Measurements from ENCODE around the gene SRRD.
A peak's percentile ranks its signal among the peaks of the same experiment; 100 is the strongest.

SRRD gene

DNA sequence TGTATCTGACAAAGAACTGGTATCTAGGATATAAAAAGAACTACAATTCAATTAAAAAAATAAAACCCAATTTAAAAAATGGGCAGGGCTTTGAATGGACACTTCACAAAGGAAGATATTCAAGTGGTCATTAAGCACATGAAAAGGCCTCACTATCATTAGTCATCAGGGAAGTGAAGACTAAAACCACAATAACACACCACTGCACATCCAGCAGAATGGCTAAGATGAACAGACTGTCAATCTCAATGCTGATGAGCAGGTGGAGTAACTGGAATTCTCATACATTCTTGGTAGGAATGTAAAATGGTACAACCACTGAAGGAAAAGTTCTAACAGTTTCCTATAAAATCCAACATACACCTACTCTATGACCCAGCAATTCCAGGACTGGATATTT is 9.0 kb upstream of the SRRD start:
- no peaks in the 10 kb centered on the region for H3K9me3 ChIP-seq (ENCODE audit: control insufficient read depth in 2 of 2, low read length in 2 of 2)
- no peak overlapping the region for H3K27ac ChIP-seq (ENCODE audit: low read length)
- H3K9ac ChIP-seq (ENCODE audit: low read length in 2 of 2) = no peak overlapping the region
- no peak overlapping the region for H3K4me3 ChIP-seq (ENCODE audit: low read length in 2 of 2)
- H3K4me1 ChIP-seq (ENCODE audit: control insufficient read depth, insufficient read depth, low read length) = peaks cover 3% of the 10 kb centered on the region
- peaks cover 41 to 55% of the 10 kb centered on the region in 2 donors for H3K36me3 ChIP-seq (ENCODE audit: control insufficient read depth in 2 of 2, insufficient read depth in 2 of 2, low read length in 2 of 2)
- H3K27me3 ChIP-seq (ENCODE audit: control insufficient read depth in 1 of 2, insufficient read depth in 2 of 2, low read length in 2 of 2) = no peaks in the 10 kb centered on the region

DNA sequence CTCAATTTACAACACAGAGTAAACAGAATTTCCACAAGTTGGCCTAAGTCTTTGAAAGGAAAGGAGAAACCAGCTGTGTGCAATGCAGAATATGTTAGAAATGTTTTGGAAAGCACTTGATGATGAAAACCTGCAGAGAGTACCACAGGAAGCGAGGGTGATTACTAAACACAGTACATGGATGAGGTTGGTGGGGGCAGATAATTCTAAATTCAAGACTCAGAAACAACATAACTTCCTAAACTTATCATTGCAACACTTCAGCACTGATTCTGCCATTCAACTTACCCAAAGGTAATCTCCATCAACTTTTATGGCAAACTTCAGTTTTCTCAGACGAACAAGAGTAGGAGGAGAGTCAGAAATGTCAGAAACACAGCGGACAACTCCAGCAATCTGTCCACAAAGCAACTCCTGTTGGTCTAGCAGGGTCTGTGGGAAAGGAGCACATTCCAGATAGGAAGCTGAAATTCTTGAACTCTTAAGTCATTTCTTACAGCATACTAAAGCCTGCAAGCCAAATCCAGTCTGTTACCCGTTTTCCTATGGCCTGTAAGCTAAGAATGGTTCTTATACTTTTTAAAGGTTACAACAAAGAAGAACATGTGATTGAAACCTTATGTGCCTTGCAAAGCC is 6.9 kb upstream of the SRRD start:
- no peaks in the 10 kb centered on the region for H3K9me3 ChIP-seq (ENCODE audit: control insufficient read depth in 2 of 2, low read length in 2 of 2)
- H3K27ac ChIP-seq (ENCODE audit: low read length) = no peak overlapping the region
- no peaks in the 10 kb centered on the region for H3K27me3 ChIP-seq (ENCODE audit: control insufficient read depth in 1 of 2, insufficient read depth in 2 of 2, low read length in 2 of 2)
- no peak overlapping the region for H3K9ac ChIP-seq (ENCODE audit: low read length in 2 of 2)
- H3K4me3 ChIP-seq (ENCODE audit: low read length in 2 of 2) = no peak overlapping the region
- H3K4me1 ChIP-seq (ENCODE audit: control insufficient read depth, insufficient read depth, low read length) = peaks cover 13% of the 10 kb centered on the region
- H3K36me3 ChIP-seq (ENCODE audit: control insufficient read depth in 2 of 2, insufficient read depth in 2 of 2, low read length in 2 of 2) = peaks cover 31 to 41% of the 10 kb centered on the region in 2 donors

DNA sequence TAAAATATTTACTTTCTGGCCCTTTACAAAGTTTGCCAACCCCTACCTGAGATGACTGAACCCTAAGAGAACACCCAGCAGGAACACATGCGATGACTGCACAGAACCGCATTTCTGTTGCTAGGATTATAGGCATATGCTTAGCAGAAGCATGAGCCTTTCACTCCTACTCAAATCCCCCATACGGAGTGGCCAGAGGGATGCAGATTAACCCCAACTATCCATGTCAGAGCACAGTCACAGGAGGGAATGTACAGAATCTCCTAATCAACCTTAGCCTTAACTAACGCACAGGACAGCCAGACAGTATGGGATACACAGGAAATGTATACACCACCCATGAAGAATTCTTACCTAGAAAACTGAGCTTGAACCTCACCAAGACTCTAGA is 6.3 kb upstream of the SRRD start:
- Histone ChIP-seq H3K9me3 (ENCODE audit: control insufficient read depth in 2 of 2, low read length in 2 of 2) (no peaks in the 10 kb centered on the region), H3K27me3 (ENCODE audit: control insufficient read depth in 1 of 2, insufficient read depth in 2 of 2, low read length in 2 of 2) (no peaks in the 10 kb centered on the region), H3K27ac (ENCODE audit: low read length) (no peak overlapping the region), H3K36me3 (ENCODE audit: control insufficient read depth in 2 of 2, insufficient read depth in 2 of 2, low read length in 2 of 2) (peaks cover 26 to 37% of the 10 kb centered on the region in 2 donors), H3K9ac (ENCODE audit: low read length in 2 of 2) (no peak overlapping the region), H3K4me1 (ENCODE audit: control insufficient read depth, insufficient read depth, low read length) (peaks cover 13% of the 10 kb centered on the region), H3K4me3 (ENCODE audit: low read length in 2 of 2) (no peak overlapping the region)

DNA sequence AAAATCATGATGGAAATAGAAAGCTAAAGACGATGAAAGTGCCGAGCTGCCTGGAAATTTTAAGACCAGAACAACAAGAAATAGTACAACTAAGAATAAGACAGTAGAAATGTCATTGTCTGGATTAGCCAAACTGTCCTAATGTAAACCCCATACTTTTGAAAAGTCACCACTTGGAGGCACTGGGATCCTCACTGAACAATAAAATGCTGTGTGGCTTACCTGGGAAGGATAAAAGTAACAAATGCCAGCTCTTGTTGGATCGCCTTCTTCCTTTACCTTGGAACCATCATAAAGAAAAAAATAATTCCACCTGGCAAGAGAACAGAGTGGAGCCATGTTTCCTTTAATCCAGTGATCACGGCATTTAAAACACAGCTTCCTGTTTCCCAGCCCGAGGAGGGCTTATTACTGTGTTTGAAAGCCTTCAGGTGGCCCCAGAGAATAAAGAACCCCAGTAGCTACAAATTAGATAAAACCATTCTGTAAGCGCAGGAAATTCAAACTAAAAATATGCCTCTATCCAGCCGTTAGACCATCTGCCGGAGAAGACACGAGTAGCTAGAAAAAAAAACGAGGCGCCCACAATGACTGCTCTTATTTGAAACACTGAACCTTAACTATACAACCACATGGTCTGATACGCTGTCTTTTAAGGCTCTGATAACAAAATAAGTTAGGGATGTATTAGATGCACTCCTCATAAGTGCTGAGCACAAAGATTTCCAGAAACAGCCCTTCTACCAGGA is 4.5 kb upstream of the SRRD start:
- Histone ChIP-seq H3K27ac (ENCODE audit: low read length) (no peak overlapping the region), H3K4me3 (ENCODE audit: low read length in 2 of 2) (no peak overlapping the region), H3K27me3 (ENCODE audit: control insufficient read depth in 1 of 2, insufficient read depth in 2 of 2, low read length in 2 of 2) (no peaks in the 10 kb centered on the region), H3K9me3 (ENCODE audit: control insufficient read depth in 2 of 2, low read length in 2 of 2) (no peaks in the 10 kb centered on the region), H3K4me1 (ENCODE audit: control insufficient read depth, insufficient read depth, low read length) (peaks cover 22% of the 10 kb centered on the region), H3K9ac (ENCODE audit: low read length in 2 of 2) (no peak overlapping the region), H3K36me3 (ENCODE audit: control insufficient read depth in 2 of 2, insufficient read depth in 2 of 2, low read length in 2 of 2) (peaks cover 17 to 28% of the 10 kb centered on the region in 2 donors)

DNA sequence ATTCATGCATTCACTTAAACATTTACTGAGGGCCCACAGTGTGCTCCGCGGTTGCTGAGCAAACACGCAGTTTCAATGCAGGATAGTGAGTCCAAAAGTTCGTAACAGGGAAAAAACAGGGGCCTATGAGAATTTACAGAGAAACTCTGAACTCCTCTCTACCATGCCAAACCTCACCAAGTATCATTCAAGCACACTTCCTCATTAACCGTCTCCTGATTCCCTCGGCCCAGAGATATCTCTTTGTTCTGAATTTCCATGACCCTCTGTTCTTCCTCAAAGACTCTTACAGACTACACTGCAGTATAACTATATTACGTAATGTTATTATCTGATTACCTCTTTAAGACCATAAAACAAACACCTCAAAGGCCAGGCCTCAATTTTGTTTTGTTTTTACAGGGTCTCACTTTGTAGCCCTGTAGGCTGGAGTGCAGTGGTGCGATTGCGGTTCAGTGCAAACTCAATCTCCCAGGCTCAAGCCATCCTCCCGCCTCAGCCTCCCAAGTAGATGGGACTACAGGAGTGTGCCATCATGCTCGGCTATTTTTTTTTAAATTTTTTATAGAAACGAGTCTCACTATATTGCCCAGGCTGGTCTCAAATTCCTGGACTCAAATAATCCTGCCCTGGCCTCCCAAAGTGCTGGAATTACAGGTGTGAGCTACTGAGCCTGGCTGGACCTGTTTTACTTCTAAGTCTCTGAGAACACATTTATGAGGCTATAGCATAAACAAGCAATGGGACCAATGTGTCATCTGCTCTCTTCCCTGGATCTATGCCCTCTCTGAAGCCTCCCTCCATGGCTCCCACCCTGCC is 3.7 kb upstream of the SRRD start:
- H3K27me3 ChIP-seq (ENCODE audit: control insufficient read depth in 1 of 2, insufficient read depth in 2 of 2, low read length in 2 of 2) = no peaks in the 10 kb centered on the region
- peaks cover 29% of the 10 kb centered on the region for H3K4me1 ChIP-seq (ENCODE audit: control insufficient read depth, insufficient read depth, low read length)
- no peaks in the 10 kb centered on the region for H3K9me3 ChIP-seq (ENCODE audit: control insufficient read depth in 2 of 2, low read length in 2 of 2)
- peak overlapping the region in 1 of 2 donors; percentile 29 for H3K4me3 ChIP-seq (ENCODE audit: low read length in 2 of 2)
- peaks cover 12 to 24% of the 10 kb centered on the region in 2 donors for H3K36me3 ChIP-seq (ENCODE audit: control insufficient read depth in 2 of 2, insufficient read depth in 2 of 2, low read length in 2 of 2)
- H3K9ac ChIP-seq (ENCODE audit: low read length in 2 of 2) = no peak overlapping the region
- no peak overlapping the region for H3K27ac ChIP-seq (ENCODE audit: low read length)

DNA sequence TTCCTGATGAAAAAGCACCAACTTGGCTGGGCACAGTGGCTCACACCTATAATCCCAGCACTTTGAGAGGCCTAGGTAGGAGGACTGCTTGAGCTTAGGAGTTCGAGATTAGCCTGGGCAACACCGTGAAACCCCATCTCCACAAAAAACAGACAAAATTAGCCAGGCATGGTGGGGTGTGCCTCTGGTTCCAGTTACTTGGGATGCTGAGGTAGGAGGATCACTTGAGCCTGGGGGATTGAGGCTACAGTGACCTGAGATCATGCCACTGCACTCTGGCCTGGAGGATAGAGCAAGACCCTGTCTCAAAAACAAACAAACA is 3.1 kb upstream of the SRRD start:
- H3K36me3 ChIP-seq (ENCODE audit: control insufficient read depth in 2 of 2, insufficient read depth in 2 of 2, low read length in 2 of 2) = peaks cover 12 to 24% of the 10 kb centered on the region in 2 donors
- H3K27me3 ChIP-seq (ENCODE audit: control insufficient read depth in 1 of 2, insufficient read depth in 2 of 2, low read length in 2 of 2) = no peaks in the 10 kb centered on the region
- no peak overlapping the region for H3K9ac ChIP-seq (ENCODE audit: low read length in 2 of 2)
- peaks cover 33% of the 10 kb centered on the region for H3K4me1 ChIP-seq (ENCODE audit: control insufficient read depth, insufficient read depth, low read length)
- no peak overlapping the region for H3K27ac ChIP-seq (ENCODE audit: low read length)
- H3K9me3 ChIP-seq (ENCODE audit: control insufficient read depth in 2 of 2, low read length in 2 of 2) = no peaks in the 10 kb centered on the region
- peak overlapping the region in 1 of 2 donors; percentile 29 for H3K4me3 ChIP-seq (ENCODE audit: low read length in 2 of 2)

DNA sequence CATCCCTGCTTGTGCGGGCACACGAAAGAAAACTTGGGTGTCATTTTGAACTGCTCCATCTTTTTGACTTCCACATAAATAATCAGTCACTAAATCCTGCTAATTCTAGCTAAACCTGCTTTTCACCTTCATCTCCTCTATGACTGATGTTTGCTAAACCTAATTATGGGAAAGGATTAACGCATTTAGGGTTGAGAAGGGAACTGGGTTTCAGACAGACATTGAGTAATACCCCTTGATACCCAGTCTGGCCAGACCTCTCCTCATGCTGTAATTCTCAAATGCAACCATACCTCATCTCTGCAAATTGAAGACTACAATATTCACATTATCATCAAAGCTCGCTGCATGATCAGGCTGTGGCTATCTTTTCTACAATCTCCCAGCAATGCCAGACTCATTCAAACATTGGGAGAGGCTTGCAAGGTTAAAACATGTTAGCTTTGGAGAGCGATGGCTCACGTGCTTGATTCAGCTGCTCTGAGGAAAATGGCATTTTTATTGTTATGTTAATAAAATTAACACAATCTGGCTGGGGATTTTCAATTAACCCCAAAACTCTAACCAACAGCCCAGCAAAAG is 2.5 kb upstream of the SRRD start:
- Histone ChIP-seq H3K36me3 (ENCODE audit: control insufficient read depth in 2 of 2, insufficient read depth in 2 of 2, low read length in 2 of 2) (peaks cover 12 to 22% of the 10 kb centered on the region in 2 donors), H3K27me3 (ENCODE audit: control insufficient read depth in 1 of 2, insufficient read depth in 2 of 2, low read length in 2 of 2) (no peaks in the 10 kb centered on the region), H3K4me1 (ENCODE audit: control insufficient read depth, insufficient read depth, low read length) (peaks cover 35% of the 10 kb centered on the region), H3K4me3 (ENCODE audit: low read length in 2 of 2) (no peak overlapping the region), H3K27ac (ENCODE audit: low read length) (no peak overlapping the region), H3K9me3 (ENCODE audit: control insufficient read depth in 2 of 2, low read length in 2 of 2) (no peaks in the 10 kb centered on the region), H3K9ac (ENCODE audit: low read length in 2 of 2) (no peak overlapping the region)

DNA sequence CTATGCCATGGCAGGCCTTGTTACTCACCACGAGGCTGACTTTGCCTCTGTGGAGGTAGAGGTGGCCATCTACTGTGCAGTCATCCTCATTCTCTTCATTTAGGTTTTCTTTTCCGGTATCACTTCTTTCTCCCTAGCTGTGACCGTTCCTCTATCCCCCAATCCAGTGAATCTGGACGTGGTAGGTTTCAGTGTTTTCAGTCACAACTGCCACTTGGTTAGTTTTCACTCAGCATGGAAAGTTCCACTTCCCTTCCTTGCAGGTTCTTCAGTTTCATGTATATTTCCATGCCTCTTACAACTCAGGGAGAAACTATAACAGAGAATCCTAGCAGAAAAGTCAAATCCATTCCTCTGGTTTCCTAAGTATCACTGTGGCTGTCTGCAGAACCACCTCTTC is 2.0 kb upstream of the SRRD start:
- Histone ChIP-seq H3K4me3 (ENCODE audit: low read length in 2 of 2) (no peak overlapping the region), H3K27me3 (ENCODE audit: control insufficient read depth in 1 of 2, insufficient read depth in 2 of 2, low read length in 2 of 2) (no peaks in the 10 kb centered on the region), H3K9me3 (ENCODE audit: control insufficient read depth in 2 of 2, low read length in 2 of 2) (no peaks in the 10 kb centered on the region), H3K27ac (ENCODE audit: low read length) (no peak overlapping the region), H3K36me3 (ENCODE audit: control insufficient read depth in 2 of 2, insufficient read depth in 2 of 2, low read length in 2 of 2) (peaks cover 10 to 19% of the 10 kb centered on the region in 2 donors), H3K9ac (ENCODE audit: low read length in 2 of 2) (no peak overlapping the region), H3K4me1 (ENCODE audit: control insufficient read depth, insufficient read depth, low read length) (peaks cover 35% of the 10 kb centered on the region)

DNA sequence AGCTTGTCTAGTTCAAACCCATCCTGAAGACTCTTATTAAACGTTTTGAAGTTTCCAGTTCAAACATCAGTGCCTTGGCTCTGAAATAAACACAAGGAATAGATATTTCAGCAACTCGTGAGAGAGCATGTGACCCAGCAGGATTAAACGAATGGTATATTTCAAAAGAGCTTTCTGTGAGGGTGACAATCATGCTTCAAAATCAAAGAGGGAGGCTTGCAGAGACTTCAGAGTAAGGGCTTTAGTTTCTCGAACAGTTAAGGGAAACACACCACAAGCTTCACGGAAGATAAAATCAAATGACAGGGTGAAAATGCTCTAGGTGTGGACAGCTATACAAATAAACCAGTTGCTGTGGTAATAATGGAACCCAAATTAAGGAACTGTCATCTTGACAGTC is 1.5 kb upstream of the SRRD start:
- H3K9me3 ChIP-seq (ENCODE audit: control insufficient read depth in 2 of 2, low read length in 2 of 2) = no peaks in the 10 kb centered on the region
- H3K36me3 ChIP-seq (ENCODE audit: control insufficient read depth in 2 of 2, insufficient read depth in 2 of 2, low read length in 2 of 2) = peaks cover 7 to 15% of the 10 kb centered on the region in 2 donors
- no peak overlapping the region for H3K27ac ChIP-seq (ENCODE audit: low read length)
- H3K4me3 ChIP-seq (ENCODE audit: low read length in 2 of 2) = no peak overlapping the region
- H3K27me3 ChIP-seq (ENCODE audit: control insufficient read depth in 1 of 2, insufficient read depth in 2 of 2, low read length in 2 of 2) = no peaks in the 10 kb centered on the region
- peaks cover 35% of the 10 kb centered on the region for H3K4me1 ChIP-seq (ENCODE audit: control insufficient read depth, insufficient read depth, low read length)
- H3K9ac ChIP-seq (ENCODE audit: low read length in 2 of 2) = no peak overlapping the region

DNA sequence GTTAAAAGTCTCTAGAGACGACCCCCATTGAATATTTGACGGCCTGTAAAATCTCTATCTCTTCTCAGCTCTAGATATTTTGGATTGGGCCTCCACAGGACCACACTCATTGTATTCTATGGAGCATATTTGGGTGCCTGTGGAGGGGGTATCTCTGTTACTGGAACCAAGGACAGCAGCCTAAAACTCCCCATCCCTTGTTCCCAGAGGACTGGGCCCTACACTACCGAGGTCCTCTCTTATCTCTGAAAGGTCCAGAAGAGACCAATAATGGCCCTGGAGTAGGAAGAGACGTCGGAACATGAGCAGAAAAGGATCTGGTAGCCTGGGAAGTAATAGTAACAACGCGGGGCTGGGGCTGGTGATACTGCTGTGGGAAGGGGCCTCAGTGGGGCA is 636 bp upstream of the SRRD start:
- Histone ChIP-seq H3K9me3 (ENCODE audit: control insufficient read depth in 2 of 2, low read length in 2 of 2) (no peaks in the 10 kb centered on the region), H3K27ac (ENCODE audit: low read length) (peak overlapping the region; percentile 89), H3K27me3 (ENCODE audit: control insufficient read depth in 1 of 2, insufficient read depth in 2 of 2, low read length in 2 of 2) (no peaks in the 10 kb centered on the region), H3K4me3 (ENCODE audit: low read length in 2 of 2) (peak overlapping the region; percentile 78 to 88), H3K4me1 (ENCODE audit: control insufficient read depth, insufficient read depth, low read length) (peaks cover 35% of the 10 kb centered on the region), H3K9ac (ENCODE audit: low read length in 2 of 2) (peak overlapping the region; percentile 96 to 98), H3K36me3 (ENCODE audit: control insufficient read depth in 2 of 2, insufficient read depth in 2 of 2, low read length in 2 of 2) (peaks cover 12 to 14% of the 10 kb centered on the region in 2 donors)
